H1 (cell line): ENCODE measurements around the gene FAN1. TPM values are rescaled to one million over a fixed set of nuclear protein-coding genes. Genes with fewer than 3 reads are reported as not detected.

Experiments
- CTCF ChIA-PET: fragments of 300-600 bp; sonication (Branson Sonifier 250); formaldehyde crosslinking; loops from one replicate; lab custom pipeline; 2021; ENCODE audit not compliant: partially characterized antibody; lab: Charles Lee
- POLR2A ChIA-PET: fragments of 300-600 bp; sonication (Branson Sonifier 250); formaldehyde crosslinking; loops from one replicate; lab custom pipeline; 2021; ENCODE audit warnings: inconsistent platforms; ENCODE audit not compliant: partially characterized antibody; lab: Charles Lee
- DNase-seq, 2 experiments: peaks; one replicate each; pipeline versions ENCODE4 v3.0.0 to v3.0.0-alpha.2; 2010 to 2022; ENCODE audit warnings: low spot score in 2 of 2, low read depth in 1 of 2, mixed read lengths in 1 of 2
- FAIRE-seq: peaks from 2 replicates; lab custom pipeline; 2011; peaks lifted over from hg19 to GRCh38; lab: Jason Lieb, UNC
- H2AFZ ChIP-seq: 2 replicates; pipeline ENCODE4 v1.8.1; 2012; ENCODE audit warnings: low read length, inconsistent platforms
- H2AK5ac ChIP-seq: 2 replicates; pipeline ENCODE4 v1.6.1; 2013; ENCODE audit warnings: low read depth, low read length
- H2BK120ac ChIP-seq: replicated peaks from 2 replicates; pipeline ENCODE3; 2013; ENCODE audit warnings: low read depth, low read length, inconsistent platforms
- H2BK12ac ChIP-seq: 2 replicates; pipeline ENCODE4 v1.6.1; 2013; ENCODE audit warnings: low read depth, low read length
- H2BK15ac ChIP-seq: 2 replicates; pipeline ENCODE4 v1.6.1; 2013; ENCODE audit warnings: low read length
- H2BK20ac ChIP-seq: 2 replicates; pipeline ENCODE4 v1.6.1; 2013; ENCODE audit warnings: low read length
- H2BK5ac ChIP-seq: 2 replicates; pipeline ENCODE4 v1.6.1; 2013; ENCODE audit warnings: low read depth, low read length
- H3K14ac ChIP-seq: 2 replicates; pipeline ENCODE4 v1.6.1; 2013; ENCODE audit warnings: inconsistent platforms; ENCODE audit not compliant: insufficient read length
- H3K18ac ChIP-seq: 2 replicates; pipeline ENCODE4 v1.6.1; 2013; ENCODE audit warnings: low read length; ENCODE audit errors: extremely low read depth
- H3K23ac ChIP-seq: 2 replicates; pipeline ENCODE4 v1.6.1; 2013; ENCODE audit warnings: inconsistent platforms; ENCODE audit not compliant: insufficient read length
- H3K23me2 ChIP-seq: 2 replicates; pipeline ENCODE4 v1.6.1; 2013; ENCODE audit warnings: low read depth, low read length
- H3K27ac ChIP-seq: 2 replicates; pipeline ENCODE4 v1.6.1; 2011; ENCODE audit warnings: low read depth, low read length, inconsistent platforms
- H3K27me3 ChIP-seq, 4 experiments: replicated peaks in 1 of 4; 1 replicate in 1 of 4; 2 replicates in 3 of 4; pipeline versions ENCODE4 v1.6.1 to v1.8.1; 2011 to 2013; ENCODE audit warnings: low read length in 3 of 4, mild to moderate bottlenecking in 3 of 4, inconsistent platforms in 2 of 4, mixed read lengths in 2 of 4, moderate library complexity in 1 of 4; ENCODE audit not compliant: control insufficient read depth in 3 of 4, insufficient read depth in 3 of 4; ENCODE audit errors: extremely low read depth in 1 of 4
- H3K36me3 ChIP-seq, 4 experiments: 2 replicates each; pipeline versions ENCODE4 v1.6.1 to v1.8.1; 2011 to 2013; ENCODE audit warnings: mild to moderate bottlenecking in 4 of 4, low read length in 3 of 4, moderate library complexity in 2 of 4, control low read depth in 1 of 4, inconsistent platforms in 1 of 4; ENCODE audit not compliant: insufficient read depth in 4 of 4, control insufficient read depth in 2 of 4
- H3K4ac ChIP-seq: replicated peaks from 2 replicates; pipeline ENCODE3; 2013; ENCODE audit warnings: low read length, low read depth, mixed read lengths, inconsistent platforms; ENCODE audit not compliant: insufficient read length
- H3K4me1 ChIP-seq, 4 experiments: replicated peaks in 1 of 4; 1 replicate in 1 of 4; 2 replicates in 3 of 4; pipeline versions ENCODE4 v1.6.1 to v1.8.1; 2011 to 2013; ENCODE audit warnings: low read length in 3 of 4, inconsistent platforms in 2 of 4, mixed read lengths in 1 of 4; ENCODE audit not compliant: insufficient read depth in 4 of 4, control insufficient read depth in 3 of 4
- H3K4me2 ChIP-seq, 2 experiments: 2 replicates each; pipeline versions ENCODE4 v1.6.1 to v1.8.1; 2011 to 2013; ENCODE audit warnings: low read depth in 2 of 2, low read length in 2 of 2, control low read depth in 1 of 2, inconsistent platforms in 1 of 2, mild to moderate bottlenecking in 1 of 2; ENCODE audit not compliant: insufficient read depth in 1 of 2
- H3K4me3 ChIP-seq, 4 experiments: fragments of 200-600, 300-600 bp in 1 of 4; sonication (generic), shearing (Covaris generic), sonication (Bioruptor Twin) in 1 of 4; 2 replicates each; pipeline versions ENCODE4 v1.5.1 to v1.8.1; 2011 to 2016; ENCODE audit warnings: low read length in 4 of 4, low read depth in 3 of 4, control low read depth in 2 of 4, inconsistent platforms in 2 of 4, mild to moderate bottlenecking in 2 of 4, mixed read lengths in 1 of 4, moderate library complexity in 1 of 4; ENCODE audit not compliant: insufficient read depth in 2 of 4; ENCODE audit errors: extremely low read depth in 1 of 4
- H3K56ac ChIP-seq: replicated peaks from 2 replicates; pipeline ENCODE3; 2013; ENCODE audit warnings: low read depth, mild to moderate bottlenecking, mixed read lengths, low read length, inconsistent platforms; ENCODE audit not compliant: insufficient read length
- H3K79me1 ChIP-seq: 2 replicates; pipeline ENCODE4 v1.6.1; 2013; ENCODE audit warnings: low read depth, low read length, control low read depth
- H3K79me2 ChIP-seq, 2 experiments: 2 replicates each; pipeline versions ENCODE4 v1.6.1 to v1.8.1; 2012 to 2013; ENCODE audit warnings: low read length in 2 of 2, mild to moderate bottlenecking in 2 of 2, inconsistent platforms in 1 of 2; ENCODE audit not compliant: insufficient read depth in 2 of 2, control insufficient read depth in 1 of 2
- H3K9ac ChIP-seq, 4 experiments: replicated peaks in 1 of 4; 1 replicate in 1 of 4; 2 replicates in 3 of 4; pipeline versions ENCODE4 v1.6.1 to v1.8.1; 2011 to 2013; ENCODE audit warnings: low read depth in 3 of 4, low read length in 3 of 4, control low read depth in 2 of 4, mild to moderate bottlenecking in 2 of 4, moderate library complexity in 2 of 4, inconsistent platforms in 1 of 4; ENCODE audit errors: extremely low read depth in 1 of 4
- H3K9me3 ChIP-seq, 2 experiments: 2 replicates each; pipeline versions ENCODE4 v1.6.1 to v1.8.1; 2012 to 2013; ENCODE audit warnings: mild to moderate bottlenecking in 2 of 2, moderate library complexity in 2 of 2, control low read depth in 1 of 2, inconsistent platforms in 1 of 2, low read depth in 1 of 2, low read length in 1 of 2, mixed read lengths in 1 of 2; ENCODE audit not compliant: insufficient read depth in 2 of 2
- H4K20me1 ChIP-seq, 2 experiments: replicated peaks in 1 of 2; 2 replicates each; pipeline versions ENCODE3 to v1.8.1; 2011 to 2013; ENCODE audit warnings: inconsistent platforms in 2 of 2, low read length in 2 of 2, mild to moderate bottlenecking in 1 of 2; ENCODE audit not compliant: insufficient read depth in 2 of 2, control insufficient read depth in 1 of 2
- H4K5ac ChIP-seq: 2 replicates; pipeline ENCODE4 v1.6.1; 2013; ENCODE audit warnings: low read length, low read depth, mixed read lengths, inconsistent platforms; ENCODE audit not compliant: insufficient read length
- H4K8ac ChIP-seq: 2 replicates; pipeline ENCODE4 v1.8.0; 2013; ENCODE audit warnings: mild to moderate bottlenecking, moderate library complexity, low read length, inconsistent platforms; ENCODE audit not compliant: insufficient read depth; ENCODE audit errors: extremely low read depth
- H4K91ac ChIP-seq: replicated peaks from 2 replicates; pipeline ENCODE3; 2013; ENCODE audit warnings: low read length, mixed read lengths, inconsistent platforms; ENCODE audit not compliant: insufficient read length
- BCL11A ChIP-seq, 2 experiments: IDR thresholded peaks; one replicate each; pipeline ENCODE4 v1.6.1; 2011; ENCODE audit warnings: low read depth in 2 of 2, low read length in 2 of 2, mild to moderate bottlenecking in 2 of 2
- CBX8 ChIP-seq: fragments of 300-800, 300-1000 bp; sonication (generic); IDR thresholded peaks from 2 replicates; pipeline ENCODE4 v1.7.1; 2016; ENCODE audit warnings: low read depth, low read length, borderline replicate concordance
- FOSL1 ChIP-seq: IDR thresholded peaks from 2 replicates; pipeline ENCODE4 v1.6.1; 2011; ENCODE audit warnings: mild to moderate bottlenecking, low read depth, low read length, moderate library complexity; ENCODE audit not compliant: insufficient read depth
- SUZ12 ChIP-seq: fragments of 200-600 bp; sonication (generic); IDR thresholded peaks from 2 replicates; pipeline ENCODE4 v1.6.1; 2012; ENCODE audit warnings: mild to moderate bottlenecking, inconsistent platforms, low read length, moderate library complexity, mixed read lengths
- TEAD4 ChIP-seq: IDR thresholded peaks from 2 replicates; pipeline ENCODE4 v1.6.1; 2012; ENCODE audit warnings: low read depth, low read length, inconsistent platforms, mixed read lengths
- WGBS, 2 experiments: shearing (Covaris generic) in 1 of 2; methylation state at CpG; one replicate each; pipeline versions ENCODE4 v1.1.6 to v1.1.7; 2013 to 2015; ENCODE audit warnings: low lambda C conversion rate in 2 of 2, mixed read lengths in 2 of 2, inconsistent platforms in 1 of 2, low coverage in 1 of 2, missing lambda C conversion rate in 1 of 2; ENCODE audit not compliant: insufficient replicate concordance in 2 of 2, insufficient coverage in 1 of 2, insufficient read length in 1 of 2; ENCODE audit errors: extremely low coverage in 1 of 2, missing lambda C conversion rate in 1 of 2; 5-methylcytosine and 5-hydroxymethylcytosine counted together
- polyA plus RNA-seq, 7 experiments: library from polyadenylated mRNA; depleted of rRNA in 3 of 7; stranded (reverse) in 5 of 7; unstranded in 2 of 7; fragments of >200 nt in 5 of 7; fragments of 200-250 nt in 2 of 7; gene quantifications; 1 replicate in 5 of 7; 2 replicates in 1 of 7; 4 replicates in 1 of 7; pipeline versions ENCODE4 v1.2.1 to v1.2.3, GENCODE V29; 2011 to 2013; ENCODE audit warnings: missing spikeins in 2 of 7, mixed read lengths in 2 of 7
- total RNA-seq: library from RNA; stranded (reverse); fragmentation: NEBNext Ultra II Directional; extraction: Animal tissue kit (Norgen Biotek cat#: 25700); gene quantifications from 2 replicates; pipeline ENCODE4 v1.2.1, GENCODE V29; 2021

Gene FAN1
- total and polyA plus RNA-seq, 2 of the 8 experiments (the other 6 are each of a cell fraction or from before 2014, with no cell fraction given) = 8.6 to 24.9 TPM

DNA sequence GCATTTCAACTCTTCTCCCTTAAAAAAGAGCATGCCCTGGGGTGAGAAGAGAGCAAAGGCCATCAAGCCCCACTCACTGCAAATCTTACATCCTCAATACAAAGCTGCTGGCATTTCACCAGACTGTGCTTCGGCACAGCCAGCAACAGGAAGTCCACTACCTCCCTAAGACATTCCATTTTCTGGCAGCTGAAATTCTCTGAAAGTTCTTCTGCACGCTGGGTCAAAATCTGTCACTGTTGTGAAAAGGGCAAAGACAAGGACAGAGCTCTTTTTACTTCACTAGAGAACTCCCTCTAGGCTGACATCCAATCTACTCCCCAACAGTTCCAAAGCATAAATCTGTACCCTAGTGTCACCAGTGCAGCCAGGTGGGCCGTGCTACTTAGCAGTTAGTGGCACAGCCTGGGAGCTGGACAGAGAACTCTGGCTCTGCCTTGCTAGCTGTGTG lies 81.4 kb downstream of the FAN1 start:
- no peak overlapping the region for H3K27ac ChIP-seq
- H3K36me3 ChIP-seq = peaks cover 0 to 4% (median 0%) of the 10 kb centered on the region in 4 experiments; a peak in 1 of 8 replicates
- no peaks in the 10 kb centered on the region for H3K23me2 ChIP-seq
- H3K4me1 ChIP-seq = no peaks in the 10 kb centered on the region; a peak in 1 of 7 replicates
- H2BK120ac ChIP-seq = no peak overlapping the region
- H3K56ac ChIP-seq = no peak overlapping the region
- H2BK15ac ChIP-seq = no peak overlapping the region
- H3K23ac ChIP-seq = no peak overlapping the region
- H3K27me3 ChIP-seq = no peaks in the 10 kb centered on the region; a peak in 1 of 7 replicates
- TF ChIP-seq CBX8 = no peak
- no peak for TF ChIP-seq FOSL1
- TF ChIP-seq BCL11A (IDR thresholded peaks at IDR 0.05; ENCODE audit: low read depth in 2 of 2, low read length in 2 of 2) = no peak
- TF ChIP-seq TEAD4 = no peak
- no peak for TF ChIP-seq SUZ12
- peaks cover 2% of the 10 kb centered on the region; the same call in 1 of the 2 replicates for H3K79me1 ChIP-seq
- no peak overlapping the region for H3K4me2 ChIP-seq
- no peak overlapping the region for H2AK5ac ChIP-seq
- H3K4ac ChIP-seq = no peak overlapping the region
- DNase-seq (no peak), FAIRE-seq (no peak)
- H3K79me2 ChIP-seq = peaks cover 0 to 9% of the 10 kb centered on the region in 2 experiments; a peak in 2 of 4 replicates
- no peak overlapping the region for H2BK5ac ChIP-seq
- ChIA-PET CTCF (interaction anchor here (0.5 to 1.3 kb wide), 4 partner anchors 67 to 214 kb away, joined by 3 to 4 read pairs (median 3); no protein-coding TSS in a partner anchor), POLR2A (interaction anchor here (0.8 to 1.3 kb wide), 6 partner anchors 9 to 63 kb away, joined by 3 to 5 read pairs (median 4); no protein-coding TSS in a partner anchor)
- no peaks in the 10 kb centered on the region for H4K20me1 ChIP-seq
- H3K9me3 ChIP-seq = no peaks in the 10 kb centered on the region
- no peak overlapping the region for H4K5ac ChIP-seq
- H4K8ac ChIP-seq = no peak overlapping the region
- no peak overlapping the region for H3K4me3 ChIP-seq
- no peak overlapping the region for H3K14ac ChIP-seq
- no peak overlapping the region for H3K9ac ChIP-seq
- WGBS, 2 experiments = 90% methylated on average over 3 of the region's 3 CpGs; no CpG with 5 or more reads in 1 of the 2 experiments
- no peak overlapping the region for H4K91ac ChIP-seq
- no peak overlapping the region for H2BK20ac ChIP-seq
- no peak overlapping the region for H3K18ac ChIP-seq
- H2BK12ac ChIP-seq = no peak overlapping the region
- no peak overlapping the region for H2AFZ ChIP-seq
